ENCODE data around the gene PPP1R9A.

PPP1R9A gene

GRCh38 chr7:95113590-95113989 is 206.2 kb downstream of the PPP1R9A start:
- H3K4me3 ChIP-seq (ENCODE audit: severe bottlenecking) = no peak overlapping the region
- H3K27ac ChIP-seq (ENCODE audit: poor library complexity, severe bottlenecking) = no peak overlapping the region
- H3K27me3 ChIP-seq (ENCODE audit: insufficient read depth, poor library complexity, severe bottlenecking) = no peaks in the 10 kb centered on the region
- no peaks in the 10 kb centered on the region for H3K9me3 ChIP-seq (ENCODE audit: severe bottlenecking)
- ATAC-seq (ENCODE audit: low read depth) = no peak
- no peak for DNase-seq (ENCODE audit: low spot score)
- no peaks in the 10 kb centered on the region for H3K36me3 ChIP-seq (ENCODE audit: low read depth)
- no peak for TF ChIP-seq CTCF (IDR thresholded peaks at IDR 0.05; ENCODE audit: poor library complexity, severe bottlenecking)
- H3K4me1 ChIP-seq (ENCODE audit: insufficient read depth, poor library complexity, severe bottlenecking) = no peaks in the 10 kb centered on the region

GRCh38 chr7:95126053-95126709 is 218.8 kb downstream of the PPP1R9A start:
- Histone ChIP-seq H3K4me1 (ENCODE audit: insufficient read depth, poor library complexity, severe bottlenecking) (no peaks in the 10 kb centered on the region), H3K36me3 (ENCODE audit: low read depth) (no peaks in the 10 kb centered on the region), H3K4me3 (ENCODE audit: severe bottlenecking) (no peak overlapping the region), H3K27ac (ENCODE audit: poor library complexity, severe bottlenecking) (no peak overlapping the region), H3K27me3 (ENCODE audit: insufficient read depth, poor library complexity, severe bottlenecking) (no peaks in the 10 kb centered on the region), H3K9me3 (ENCODE audit: severe bottlenecking) (no peaks in the 10 kb centered on the region)
- ATAC-seq (ENCODE audit: low read depth) (no peak), DNase-seq (ENCODE audit: low spot score) (no peak)
- TF ChIP-seq CTCF (IDR thresholded peaks at IDR 0.05; ENCODE audit: poor library complexity, severe bottlenecking) = no peak

GRCh38 chr7:95132500-95132899 is 225.1 kb downstream of the PPP1R9A start:
- DNase-seq (ENCODE audit: low spot score) = no peak
- ATAC-seq (ENCODE audit: low read depth) = no peak
- Histone ChIP-seq H3K36me3 (ENCODE audit: low read depth) (no peaks in the 10 kb centered on the region), H3K4me3 (ENCODE audit: severe bottlenecking) (no peak overlapping the region), H3K27me3 (ENCODE audit: insufficient read depth, poor library complexity, severe bottlenecking) (no peaks in the 10 kb centered on the region), H3K9me3 (ENCODE audit: severe bottlenecking) (no peaks in the 10 kb centered on the region), H3K27ac (ENCODE audit: poor library complexity, severe bottlenecking) (no peak overlapping the region), H3K4me1 (ENCODE audit: insufficient read depth, poor library complexity, severe bottlenecking) (no peaks in the 10 kb centered on the region)
- TF ChIP-seq CTCF (IDR thresholded peaks at IDR 0.05; ENCODE audit: poor library complexity, severe bottlenecking) = no peak

- H3K27me3 ChIP-seq (ENCODE audit: insufficient read depth, poor library complexity, severe bottlenecking) = no peaks in the 10 kb centered on the region
- no peak overlapping the region for H3K4me3 ChIP-seq (ENCODE audit: severe bottlenecking)
- no peaks in the 10 kb centered on the region for H3K9me3 ChIP-seq (ENCODE audit: severe bottlenecking)
- no peak for TF ChIP-seq CTCF (IDR thresholded peaks at IDR 0.05; ENCODE audit: poor library complexity, severe bottlenecking)
- DNase-seq (ENCODE audit: low spot score) (no peak), ATAC-seq (ENCODE audit: low read depth) (no peak)
- no peak overlapping the region for H3K27ac ChIP-seq (ENCODE audit: poor library complexity, severe bottlenecking)
- no peaks in the 10 kb centered on the region for H3K4me1 ChIP-seq (ENCODE audit: insufficient read depth, poor library complexity, severe bottlenecking)
- H3K36me3 ChIP-seq (ENCODE audit: low read depth) = no peaks in the 10 kb centered on the region
Measured at GRCh38 chr7:95139922-95140321, 232.5 kb downstream of the PPP1R9A start.

- H3K27ac ChIP-seq (ENCODE audit: poor library complexity, severe bottlenecking) = no peak overlapping the region
- DNase-seq (ENCODE audit: low spot score) = no peak
- no peak overlapping the region for H3K4me3 ChIP-seq (ENCODE audit: severe bottlenecking)
- peak; percentile 48; the same call in 2 of the 3 replicates for ATAC-seq (ENCODE audit: low read depth)
- no peaks in the 10 kb centered on the region for H3K4me1 ChIP-seq (ENCODE audit: insufficient read depth, poor library complexity, severe bottlenecking)
- TF ChIP-seq CTCF (IDR thresholded peaks at IDR 0.05; ENCODE audit: poor library complexity, severe bottlenecking) = no peak
- no peaks in the 10 kb centered on the region for H3K9me3 ChIP-seq (ENCODE audit: severe bottlenecking)
- H3K27me3 ChIP-seq (ENCODE audit: insufficient read depth, poor library complexity, severe bottlenecking) = no peaks in the 10 kb centered on the region
- no peaks in the 10 kb centered on the region for H3K36me3 ChIP-seq (ENCODE audit: low read depth)
Measured at GRCh38 chr7:95141755-95142154, 234.4 kb downstream of the PPP1R9A start.

Measured in RWPE2 (cell line).